Fibroblast of mammary gland (primary cell): ENCODE measurements around the gene SHISA9.

Experiments
- DNase-seq: peaks from one replicate; pipeline ENCODE4 v3.0.0-alpha.2; 2010; ENCODE audit warnings: low read depth
- H3K4me3 ChIP-seq: 2 replicates; pipeline ENCODE4 v1.5.1; 2011; ENCODE audit warnings: low read depth, mild to moderate bottlenecking, low read length, moderate library complexity; ENCODE audit not compliant: control insufficient read depth
- CTCF ChIP-seq: conservative IDR thresholded peaks from 2 replicates; pipeline ENCODE4 v1.5.1; 2011; ENCODE audit warnings: low read depth, low read length, inconsistent platforms; ENCODE audit not compliant: control insufficient read depth, insufficient read depth

SHISA9 gene

DNA sequence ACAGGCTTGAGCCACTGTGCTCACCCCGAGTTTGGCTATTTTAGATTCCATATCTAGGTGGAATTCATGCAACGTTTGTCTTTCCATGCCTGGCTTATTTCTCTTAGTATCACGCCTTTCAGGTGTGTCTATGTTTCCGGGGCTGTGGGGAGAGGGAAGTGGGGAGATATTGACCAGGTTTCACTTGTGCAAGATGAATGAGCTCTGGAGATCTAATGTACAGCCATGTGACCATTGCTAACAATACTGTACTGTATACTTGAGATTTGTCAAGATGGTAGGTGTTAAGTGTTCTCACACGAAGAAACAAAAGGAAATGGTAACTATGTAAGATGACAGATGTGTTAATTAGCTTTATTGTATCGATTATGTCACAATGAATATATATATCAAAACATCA lies 199.6 kb downstream of the SHISA9 start:
- no peak overlapping the region for H3K4me3 ChIP-seq
- DNase-seq, result no peak
- no peak for TF ChIP-seq CTCF

DNA sequence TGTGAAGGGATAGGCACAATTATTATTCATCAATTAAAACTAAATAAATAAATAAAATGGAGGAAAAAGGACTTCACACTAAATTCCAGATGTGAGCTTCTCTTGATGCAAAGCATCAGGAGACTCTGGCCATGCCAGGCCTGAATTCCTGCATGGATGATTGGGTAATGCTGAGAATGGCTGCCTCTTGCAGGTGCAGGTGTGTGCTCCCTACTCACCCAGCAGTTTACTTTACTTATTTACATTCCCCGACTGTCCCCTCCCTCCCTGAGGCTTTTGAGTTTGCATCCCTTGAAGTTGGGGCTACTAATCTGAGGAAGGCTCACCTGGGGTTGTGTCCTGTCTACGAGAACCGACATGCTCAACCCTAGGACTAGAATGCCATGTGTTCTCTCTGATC lies 200.4 kb downstream of the SHISA9 start:
- no peak for TF ChIP-seq CTCF

GRCh38 chr16:13102401-13102800 lies 201.0 kb downstream of the SHISA9 start:
- no peak overlapping the region for H3K4me3 ChIP-seq
- TF ChIP-seq CTCF, result no peak
- DNase-seq, result no peak

More for the DNA sequence above, 200.4 kb downstream of the SHISA9 start:
- no peak for DNase-seq
- no peak overlapping the region for H3K4me3 ChIP-seq

- no peak for DNase-seq
- TF ChIP-seq CTCF, result no peak
- no peak overlapping the region for H3K4me3 ChIP-seq
Observed at GRCh38 chr16:13103831-13104530, 202.6 kb downstream of the SHISA9 start.

DNA sequence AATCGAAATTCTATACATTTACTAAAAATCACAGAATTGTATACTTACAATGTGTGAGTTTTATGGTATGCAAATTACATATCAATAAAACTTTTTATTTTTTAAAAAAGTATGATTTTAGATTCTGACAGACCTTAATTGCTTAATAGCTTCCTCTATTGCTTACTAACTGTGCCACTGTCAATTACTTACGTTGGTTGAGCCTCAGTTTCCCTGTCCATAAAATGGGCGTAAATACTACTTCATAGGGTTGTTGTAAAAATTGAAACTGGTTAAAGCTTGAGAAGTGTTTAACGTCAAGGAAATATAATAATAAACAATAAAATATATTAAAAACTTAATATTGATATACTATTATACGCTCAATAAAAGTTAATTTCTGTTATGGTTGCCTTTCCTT lies 203.4 kb downstream of the SHISA9 start:
- DNase-seq, result no peak
- TF ChIP-seq CTCF, result no peak
- H3K4me3 ChIP-seq, result no peak overlapping the region

- TF ChIP-seq CTCF, result no peak
- no peak for DNase-seq
- no peak overlapping the region for H3K4me3 ChIP-seq
Observed at GRCh38 chr16:13105427-13105826, 204.0 kb downstream of the SHISA9 start.

DNA sequence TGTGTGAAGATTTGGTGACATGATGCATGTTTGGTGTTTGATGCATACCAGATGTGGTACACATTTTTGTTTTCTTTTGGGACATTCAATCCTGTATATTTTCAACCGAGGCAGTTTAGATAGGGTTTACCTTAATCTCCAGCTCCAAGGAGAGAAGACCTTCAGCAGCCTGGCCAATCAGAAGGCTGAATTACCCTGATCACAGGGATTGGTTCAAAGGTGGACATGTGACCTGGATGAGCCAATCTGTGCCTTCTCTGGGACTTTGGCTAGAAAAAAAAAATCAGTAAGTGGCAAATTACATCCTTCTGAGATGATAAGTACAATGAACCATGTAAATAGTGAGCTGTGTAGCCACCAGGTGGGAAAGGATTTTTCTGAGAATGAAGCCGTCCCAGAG lies 205.1 kb downstream of the SHISA9 start:
- DNase-seq, result no peak
- H3K4me3 ChIP-seq, result no peak overlapping the region
- no peak for TF ChIP-seq CTCF
